HG03342 (cell line): ENCODE measurements around the gene KCNMA1.

Source experiments
- ATAC-seq: cut with Tn5 transposase; IDR thresholded peaks from one replicate; pipeline ENCODE4 v1.9.1; 2021; ENCODE audit warnings: mild to moderate bottlenecking, moderate library complexity; ENCODE audit not compliant: unreplicated experiment

Gene KCNMA1

DNA sequence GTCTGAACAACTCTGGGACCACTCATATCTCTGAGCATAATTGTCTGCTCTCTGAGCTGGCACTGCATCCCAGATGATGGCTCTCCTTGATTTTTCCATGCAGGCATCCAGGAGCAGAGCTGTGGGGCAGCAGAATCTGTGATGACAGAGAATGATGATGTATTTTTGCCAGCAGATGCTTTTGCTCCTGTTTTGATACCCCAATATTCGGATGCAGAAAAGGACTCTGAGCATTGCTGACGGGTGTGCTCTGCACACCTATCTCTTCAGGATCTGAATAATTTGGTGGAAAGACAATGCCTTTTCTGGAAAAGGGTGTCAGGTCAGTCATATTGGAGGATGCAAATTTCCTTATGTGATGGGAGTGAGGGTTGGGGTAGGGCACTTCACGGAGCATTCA is 735.9 kb downstream of the KCNMA1 start:
- ATAC-seq: no peak

DNA sequence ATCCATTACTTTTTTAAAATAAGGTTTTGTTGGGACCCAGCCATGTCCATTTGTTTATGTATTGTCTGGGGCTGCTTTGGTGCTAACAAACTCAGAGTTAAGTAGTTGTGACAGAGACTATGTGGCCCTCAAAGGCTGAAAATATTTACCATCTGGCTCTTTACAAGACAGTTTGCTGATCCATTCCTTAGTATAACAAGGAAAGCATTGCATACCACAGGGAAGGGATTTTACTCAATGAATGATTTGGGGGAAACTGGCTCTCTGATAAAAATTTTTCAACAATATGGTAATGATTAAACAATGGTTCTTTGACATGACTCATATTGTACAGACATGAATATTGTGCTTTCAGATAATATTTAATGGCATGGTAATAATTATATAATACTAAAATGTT is 738.1 kb downstream of the KCNMA1 start:
- no peak for ATAC-seq

DNA sequence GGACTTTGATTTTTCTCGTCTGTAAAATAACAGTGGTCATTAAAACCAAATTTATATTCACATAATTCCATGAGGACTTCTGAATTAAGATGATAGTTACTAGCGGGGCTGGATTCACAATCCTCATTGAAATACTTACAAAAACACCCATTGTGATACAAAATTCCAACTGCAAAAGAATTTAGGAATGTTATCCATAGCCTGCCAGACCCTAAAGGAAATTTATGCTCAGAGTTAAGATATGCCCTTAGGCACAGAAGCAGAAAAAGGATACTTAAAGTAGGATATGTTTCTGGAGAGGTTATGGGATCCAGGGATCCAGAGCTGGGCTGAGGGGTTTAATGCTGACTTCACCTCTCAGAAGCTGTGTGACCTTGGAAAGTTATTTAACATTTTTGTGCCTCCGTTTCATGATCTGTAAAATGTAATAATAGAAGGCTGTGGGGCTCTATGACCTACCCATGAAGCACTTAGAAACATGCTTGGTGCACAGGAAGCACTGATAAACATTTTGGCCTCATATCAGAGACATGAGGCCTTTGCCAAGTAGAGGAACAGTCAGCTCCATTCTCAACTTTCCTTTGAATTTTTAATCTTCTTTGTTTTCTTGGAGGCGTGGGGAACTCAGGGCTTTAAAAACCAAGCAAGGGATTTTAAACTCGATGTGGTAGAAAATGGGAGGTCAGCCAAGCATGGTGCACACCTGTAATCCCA is 744.7 kb downstream of the KCNMA1 start:
- no peak for ATAC-seq

DNA sequence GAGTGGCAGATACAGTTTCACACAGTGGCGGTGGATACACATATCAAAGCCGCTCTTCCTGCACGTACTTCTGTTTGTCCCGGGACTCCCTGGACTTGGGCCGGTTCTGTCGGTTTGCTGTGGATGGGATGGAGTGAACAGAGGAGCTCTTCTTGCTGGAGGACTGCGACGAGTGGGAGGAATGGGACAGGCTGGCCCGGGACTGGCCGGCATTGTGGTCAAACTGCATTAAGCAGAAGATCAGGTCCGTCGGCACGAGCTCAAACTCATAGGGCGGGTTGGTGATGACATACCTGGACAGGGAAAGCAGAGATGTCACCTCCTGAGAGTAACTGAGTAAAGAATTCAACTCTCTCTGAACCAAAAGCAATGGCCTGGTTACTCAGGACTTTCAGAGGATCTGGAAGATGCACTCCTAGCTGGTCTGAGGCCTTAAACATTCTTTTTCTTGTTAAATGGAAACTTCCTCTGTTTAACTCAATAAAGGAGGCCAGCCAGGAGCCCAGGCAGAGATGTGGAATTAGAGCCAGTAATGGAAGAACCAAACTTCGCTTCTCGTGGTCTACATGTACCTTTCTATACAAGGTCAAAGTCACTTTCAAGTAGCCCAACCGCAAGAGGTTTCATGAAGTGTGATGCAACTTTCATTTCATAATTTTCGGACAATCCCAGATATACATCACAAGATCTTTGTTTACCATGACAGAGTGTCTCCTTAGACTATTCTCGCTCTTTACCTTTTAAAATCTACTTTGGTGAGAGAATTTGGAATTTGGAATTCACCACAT is 750.2 kb downstream of the KCNMA1 start:
- ATAC-seq: no peak

DNA sequence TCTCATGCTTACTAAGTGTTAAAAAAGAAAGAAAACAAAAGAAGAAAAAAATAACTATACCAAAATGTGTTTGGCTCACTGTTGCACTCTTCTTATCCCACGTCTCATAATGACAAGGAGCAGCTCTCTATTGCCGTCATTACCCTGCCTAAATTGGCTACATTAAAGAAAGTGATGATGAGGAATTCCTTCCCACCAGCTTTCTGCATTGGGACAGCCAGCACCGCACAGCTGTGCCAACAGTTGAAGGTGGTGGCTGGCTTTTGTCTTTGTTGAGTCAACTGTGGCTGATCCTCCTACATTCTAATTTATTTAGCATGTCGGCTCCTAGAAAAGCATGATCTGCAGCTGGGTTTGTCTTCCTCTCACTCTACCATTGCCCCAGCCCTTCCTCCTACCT is 751.8 kb downstream of the KCNMA1 start:
- no peak for ATAC-seq

DNA sequence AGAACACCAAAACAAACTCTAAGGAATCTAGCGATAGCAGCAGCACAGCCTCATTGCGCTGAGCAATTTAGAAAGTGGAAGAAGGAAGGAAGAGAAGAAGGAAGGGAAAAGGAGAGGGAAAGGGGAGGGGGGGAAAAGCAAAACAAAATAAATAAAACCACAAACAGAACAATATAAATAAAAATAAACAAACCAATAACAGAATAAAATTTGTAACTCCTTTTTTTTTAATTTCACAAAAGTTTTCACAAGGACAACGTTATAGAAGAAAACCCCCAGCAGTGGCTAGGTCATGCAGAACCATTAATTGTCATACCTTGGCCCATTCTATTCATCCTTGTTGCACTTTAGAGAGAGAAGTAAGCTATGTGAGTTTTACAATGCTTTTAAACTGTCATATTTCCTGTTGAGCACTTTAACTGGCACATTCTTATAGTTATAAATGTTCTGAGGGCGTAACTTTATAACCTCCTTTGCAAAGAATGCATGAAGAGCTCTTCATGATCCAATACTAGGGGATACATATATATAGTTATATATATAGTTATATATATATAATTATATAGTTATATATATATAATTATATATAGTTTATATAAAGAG is 752.8 kb downstream of the KCNMA1 start:
- ATAC-seq: no peak

DNA sequence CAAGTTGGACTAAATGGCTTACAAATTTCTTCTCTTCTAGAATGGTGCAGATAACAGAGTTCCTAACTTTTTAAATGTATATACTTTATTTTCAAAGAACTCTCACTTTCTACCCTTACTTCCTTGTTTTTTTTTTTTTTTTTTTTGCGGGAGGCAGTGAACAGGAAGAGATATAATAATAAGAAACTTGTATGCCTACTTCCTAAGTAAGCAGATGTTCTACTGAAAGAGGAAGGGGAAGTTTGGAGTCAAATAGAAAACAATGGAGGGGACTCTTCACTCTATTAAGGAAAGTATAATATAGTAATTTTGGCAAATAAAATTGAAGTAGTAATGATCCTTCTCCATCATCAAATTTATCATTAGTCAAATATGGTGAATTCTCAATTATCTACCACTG is 754.0 kb downstream of the KCNMA1 start:
- no peak for ATAC-seq

DNA sequence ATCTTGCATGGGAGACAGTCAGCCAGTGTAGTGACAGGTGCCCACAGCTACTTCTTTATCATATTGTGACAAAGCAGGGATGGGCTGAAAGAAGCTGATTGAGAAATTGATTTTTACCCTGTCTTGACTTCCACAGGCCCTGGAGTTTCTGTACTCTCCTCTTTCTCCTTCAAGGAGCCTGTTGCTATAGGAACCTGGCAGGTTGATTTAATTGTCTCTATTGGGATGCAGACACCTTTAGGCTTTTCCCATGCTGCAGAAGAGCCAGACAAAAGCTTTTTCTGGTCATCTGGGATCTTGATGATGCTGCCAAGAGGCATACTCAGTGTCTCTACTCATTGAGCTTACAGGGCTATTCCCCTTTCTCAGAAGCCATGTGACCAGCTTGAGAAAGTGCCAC is 754.8 kb downstream of the KCNMA1 start:
- ATAC-seq: no peak

DNA sequence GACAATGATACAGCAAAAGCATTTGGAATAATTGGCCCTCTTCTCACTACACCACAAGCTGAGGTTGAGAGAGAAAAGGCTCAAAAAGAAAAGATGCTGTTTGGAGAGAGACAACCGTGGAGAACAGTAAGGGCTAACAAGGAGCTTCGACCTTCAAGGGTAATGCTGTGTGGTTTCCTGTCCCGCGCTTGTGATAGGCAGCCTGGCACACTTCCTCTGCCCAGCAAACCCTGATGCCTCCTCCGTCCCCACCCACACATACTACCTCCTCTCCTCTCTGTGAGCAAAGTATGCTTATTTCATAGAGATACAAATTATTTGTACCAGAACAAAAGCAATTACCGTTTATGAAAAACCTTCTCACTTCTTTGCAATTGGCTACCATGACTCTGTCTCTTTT is 755.4 kb downstream of the KCNMA1 start:
- peak; percentile 34 for ATAC-seq

DNA sequence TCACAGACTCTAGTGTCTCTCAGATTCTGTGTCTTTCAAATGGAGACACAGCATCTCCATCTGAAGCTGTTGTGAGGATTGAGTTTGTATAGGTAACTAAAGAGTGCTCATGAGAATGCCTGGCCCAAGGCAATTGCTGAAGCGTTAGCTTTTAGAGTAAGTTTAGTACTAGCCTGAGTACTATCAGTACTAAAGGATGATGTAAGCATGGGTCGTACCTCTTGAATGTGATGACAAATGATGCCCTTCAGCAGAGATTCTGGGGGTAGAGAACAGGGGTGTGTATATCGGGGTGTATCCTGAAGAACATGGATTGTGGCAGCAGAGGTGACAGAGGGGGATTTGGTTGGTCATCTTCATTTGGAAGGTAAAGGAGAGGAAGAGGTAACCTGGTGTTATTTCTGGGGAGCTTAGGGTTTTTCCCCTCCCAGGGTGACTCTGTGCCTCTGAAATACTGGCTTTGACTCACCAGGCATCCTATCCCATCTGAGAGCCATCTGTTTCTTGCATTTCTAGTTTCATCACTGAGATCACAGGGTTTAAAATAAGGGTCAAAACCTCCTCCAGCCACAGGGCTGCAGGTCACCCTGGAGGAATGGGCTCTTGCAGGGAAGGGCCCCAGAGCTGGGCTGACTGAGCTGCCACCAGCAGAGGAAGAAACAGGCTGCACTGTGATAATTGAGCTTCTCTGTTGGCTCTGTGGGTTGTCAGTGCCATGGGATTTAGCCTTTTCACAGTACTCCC is 756.0 kb downstream of the KCNMA1 start:
- peak; percentile 85 for ATAC-seq

DNA sequence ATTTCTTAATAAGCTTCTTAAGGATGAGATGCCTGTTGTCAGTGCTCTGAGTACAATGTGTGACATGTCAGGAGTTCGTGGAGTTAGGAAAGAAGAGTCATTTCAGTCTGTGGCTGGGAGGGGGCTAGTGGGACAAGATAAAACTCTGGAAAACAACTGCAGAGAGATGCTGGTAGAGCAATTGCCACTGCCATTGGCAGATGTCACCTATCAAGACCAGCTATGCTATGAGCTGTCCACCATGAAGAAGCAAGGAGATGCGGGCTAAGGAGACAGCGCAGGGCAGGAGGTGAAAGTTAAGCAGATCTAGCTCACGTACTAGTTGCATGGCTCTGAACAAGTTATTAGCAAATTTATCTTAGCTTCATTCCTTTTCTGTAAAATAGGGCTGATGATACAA is 756.7 kb downstream of the KCNMA1 start:
- ATAC-seq: no peak

DNA sequence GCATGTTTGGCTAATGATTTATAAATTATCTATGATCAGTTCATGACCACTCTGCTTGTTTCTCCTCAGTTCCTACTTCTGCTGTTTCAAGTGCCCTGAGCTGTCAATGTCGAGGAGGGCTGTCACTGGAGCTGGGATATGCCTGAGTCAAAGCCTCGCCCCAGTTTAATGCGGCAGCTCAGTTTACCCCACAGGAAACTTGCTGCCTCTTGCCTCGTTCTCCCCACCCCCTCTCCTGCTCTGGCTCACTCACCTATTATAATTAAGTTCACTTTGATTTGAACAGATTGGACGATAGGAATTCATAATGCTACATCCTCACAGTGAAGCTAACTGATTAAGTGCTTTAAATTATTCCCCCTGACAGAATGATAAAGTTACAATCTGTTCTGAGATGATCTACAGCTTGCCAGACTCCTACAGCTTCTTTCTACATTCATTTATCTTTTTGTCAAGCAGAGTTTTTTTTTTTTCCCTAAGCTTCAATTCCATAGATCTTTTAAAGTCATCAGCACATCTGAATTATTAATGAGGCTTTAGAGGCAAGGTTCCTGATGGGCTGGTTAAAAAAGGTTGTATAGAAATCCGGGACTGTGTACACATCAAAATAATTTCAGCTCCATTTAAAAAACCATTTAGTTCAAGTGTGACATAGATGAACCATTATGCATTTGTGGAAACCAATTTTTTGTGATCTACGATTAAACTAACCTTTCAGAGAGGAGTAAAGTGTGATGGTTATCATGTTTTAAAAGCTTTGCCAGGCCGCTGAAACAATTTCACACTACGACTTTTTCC is 758.3 kb downstream of the KCNMA1 start:
- ATAC-seq: no peak

DNA sequence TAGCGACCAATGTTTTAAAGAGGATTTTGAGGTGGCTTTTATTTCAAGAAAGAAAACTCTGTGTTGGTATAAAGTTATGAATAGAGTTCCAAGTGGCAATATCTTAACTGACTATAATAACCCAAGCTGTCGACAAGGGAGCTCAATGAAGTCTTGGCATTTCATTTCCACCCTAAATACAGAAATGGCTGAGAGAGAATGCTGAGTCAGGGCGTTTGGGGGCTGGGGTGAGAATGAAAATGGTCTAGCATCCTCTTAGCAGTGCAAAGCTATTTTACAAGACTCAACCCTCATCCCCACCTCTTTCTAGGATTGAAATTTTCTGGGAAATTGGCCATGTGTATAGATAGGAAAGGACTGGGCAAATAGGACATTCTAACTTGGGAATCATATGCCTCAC is 759.1 kb downstream of the KCNMA1 start:
- no peak for ATAC-seq

DNA sequence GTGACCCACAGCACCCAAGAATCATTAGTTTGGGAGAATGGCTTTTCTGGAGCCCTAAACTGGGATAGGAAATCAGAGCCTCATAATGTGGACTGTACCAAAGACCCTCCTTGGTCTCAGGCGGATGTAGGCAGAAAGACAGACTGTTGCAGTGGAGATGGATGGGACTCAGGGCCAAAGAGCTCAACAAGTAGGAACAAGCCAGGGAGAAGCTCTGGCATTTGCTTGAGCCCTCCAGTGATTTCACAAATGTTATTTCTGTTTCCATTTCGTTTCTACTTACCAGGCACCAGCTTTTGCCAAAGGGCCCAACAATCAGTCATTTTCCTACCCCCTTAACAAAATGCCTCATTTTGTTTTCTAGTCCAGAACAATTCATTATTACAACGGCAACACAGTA is 762.7 kb downstream of the KCNMA1 start:
- ATAC-seq: no peak

DNA sequence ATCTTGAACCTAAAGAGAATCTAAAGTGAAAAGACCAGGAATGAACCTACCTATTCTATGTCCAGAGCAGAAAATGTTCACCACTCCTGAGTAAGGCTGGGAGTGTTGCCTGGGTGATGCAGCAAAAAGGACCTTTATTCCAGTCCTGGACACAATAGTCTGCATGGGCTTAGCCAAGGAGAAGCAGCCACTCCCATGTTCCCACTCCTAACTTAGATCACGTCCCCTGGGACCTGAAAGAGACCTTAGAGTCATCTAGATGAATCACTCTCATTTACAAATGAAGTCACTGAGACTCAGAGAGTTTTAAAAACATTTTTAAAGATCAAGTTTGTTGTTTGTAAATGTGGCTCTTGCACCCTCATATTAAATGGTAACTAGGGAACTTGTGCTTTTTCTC is 763.4 kb downstream of the KCNMA1 start:
- no peak for ATAC-seq

DNA sequence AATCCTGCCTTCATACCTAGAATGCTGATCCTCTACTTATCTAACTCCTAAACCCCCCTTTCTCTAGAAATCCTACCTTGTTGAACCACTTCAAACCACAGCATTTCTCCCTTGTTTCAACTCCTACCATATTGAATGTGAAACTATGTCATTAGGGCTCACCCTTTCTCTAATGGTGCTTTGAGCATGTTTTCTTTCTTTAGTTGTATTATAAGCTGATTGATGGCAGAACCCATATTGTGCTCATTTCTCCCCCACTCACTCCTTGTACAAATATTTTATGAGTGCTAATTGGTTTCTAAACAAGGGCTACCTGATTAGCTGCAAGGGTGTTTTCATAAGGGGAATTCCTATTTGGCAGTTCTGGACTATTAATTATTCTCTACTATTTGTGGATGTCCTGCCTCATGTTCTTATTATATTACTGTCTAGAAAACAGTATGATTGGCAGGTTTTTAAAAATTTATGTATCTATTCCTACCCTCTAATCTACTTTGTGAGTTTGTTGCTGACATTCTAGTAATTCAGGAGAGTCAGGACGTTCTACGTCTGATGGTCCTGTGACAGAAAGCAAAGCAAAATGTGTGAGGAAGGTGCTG is 765.8 kb downstream of the KCNMA1 start:
- no peak for ATAC-seq

DNA sequence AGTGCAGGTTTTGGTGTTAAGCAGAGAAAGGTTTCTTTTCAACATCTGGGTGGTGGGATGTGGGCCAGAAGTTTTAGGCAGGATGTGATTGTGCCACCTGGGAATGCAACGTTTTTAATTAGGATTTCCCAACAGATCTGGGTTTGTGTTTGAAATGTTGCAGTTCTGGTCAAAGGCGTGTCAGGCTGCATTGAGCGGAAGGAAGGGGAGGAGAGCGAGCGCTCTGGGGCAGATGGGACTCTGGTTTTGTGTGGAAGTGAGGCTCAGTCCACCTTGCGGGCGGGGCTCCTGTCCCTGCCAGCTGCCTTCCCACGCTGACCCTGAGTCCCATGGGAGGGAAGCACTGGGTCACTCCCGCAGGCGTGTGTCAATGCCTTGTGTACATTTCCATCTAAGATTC is 767.7 kb downstream of the KCNMA1 start:
- no peak for ATAC-seq

DNA sequence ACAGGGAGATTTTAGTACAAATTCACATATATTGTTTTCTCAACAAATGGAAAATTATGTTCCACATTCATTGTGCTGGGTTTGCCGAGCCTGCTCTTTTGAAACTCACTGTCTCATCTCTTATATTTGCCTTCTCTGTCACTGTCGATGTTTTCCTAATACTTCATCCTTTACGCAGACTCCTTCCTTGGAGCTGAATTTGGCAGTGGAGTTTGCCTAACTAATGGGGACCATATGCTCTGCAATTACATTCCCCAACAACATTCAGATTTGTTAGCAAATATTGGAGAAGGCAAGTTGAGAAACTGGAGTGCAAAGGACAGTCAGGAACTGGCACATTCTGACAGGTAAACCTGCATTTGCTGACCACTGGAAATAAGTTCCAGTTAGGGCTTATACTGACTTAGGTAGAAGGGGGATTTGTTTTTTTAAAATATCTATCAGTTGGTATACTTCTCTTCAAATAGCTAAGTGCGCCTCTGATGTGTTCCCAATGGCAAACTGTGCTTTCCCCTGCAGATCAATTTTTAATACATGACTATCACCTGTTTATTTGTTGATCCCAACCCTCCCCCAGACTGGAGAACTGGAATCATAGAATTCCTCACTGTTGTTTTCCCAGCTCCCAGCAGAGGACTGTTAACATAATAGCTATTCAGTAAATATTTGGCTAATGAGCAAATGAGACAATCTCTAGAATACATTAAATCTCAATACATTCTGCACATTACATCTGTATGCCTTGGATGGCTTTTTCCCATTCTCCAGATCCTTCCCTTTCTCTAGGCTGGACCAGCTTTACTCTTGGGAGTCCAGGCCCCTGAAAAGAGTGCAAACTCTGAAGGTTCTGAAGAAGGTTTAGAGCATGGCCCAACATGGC is 769.3 kb downstream of the KCNMA1 start:
- no peak for ATAC-seq

DNA sequence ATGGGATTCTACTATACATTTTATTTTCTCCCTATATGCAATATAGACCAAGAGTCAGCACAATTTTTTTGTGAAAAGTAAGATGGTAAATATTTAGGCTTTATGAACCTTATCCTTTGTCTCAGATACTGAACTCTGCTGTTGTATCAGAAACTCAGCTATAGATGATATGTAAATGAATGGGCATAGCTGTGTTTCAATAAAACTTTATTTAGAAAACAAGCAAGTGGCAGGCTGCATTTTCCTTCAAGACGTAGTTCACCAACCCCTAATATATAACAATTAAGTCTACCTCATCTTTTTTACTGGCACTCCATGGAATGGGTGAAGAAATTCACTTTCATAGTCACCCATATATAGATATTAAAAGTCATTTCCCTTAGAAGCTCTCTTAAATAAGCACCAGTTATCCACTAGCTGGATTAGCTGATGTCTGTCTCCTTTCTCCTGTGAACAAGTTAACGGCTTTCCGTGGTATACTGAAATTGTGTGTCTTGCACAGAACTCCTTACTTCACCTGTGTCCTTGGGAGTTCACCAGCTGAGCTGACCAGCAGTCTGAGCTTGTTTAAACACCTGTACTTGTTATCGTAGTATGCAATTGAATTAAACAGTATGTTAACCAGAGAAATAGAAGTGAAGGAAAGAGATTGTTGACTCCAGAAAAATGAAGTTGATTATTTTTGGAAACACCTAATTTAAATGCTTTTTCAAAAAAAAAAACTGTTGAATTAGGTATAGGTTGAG is 770.6 kb downstream of the KCNMA1 start:
- ATAC-seq: no peak
